ENCODE results near the gene ZBTB20. TPM values are rescaled to one million over a fixed set of nuclear protein-coding genes. Genes with fewer than 3 reads are reported as not detected.

ZBTB20 gene
- total and polyA plus RNA-seq, 4 donors, result 0.88 to 83.2 (median 20.4) TPM

GRCh38 chr3:115074502-115074901, 72.6 kb downstream of the ZBTB20 start:
- no peak overlapping the region for H3K27ac ChIP-seq (ENCODE audit: low read depth in 1 of 2, low read length in 2 of 2)
- TF ChIP-seq, protein P1, sequence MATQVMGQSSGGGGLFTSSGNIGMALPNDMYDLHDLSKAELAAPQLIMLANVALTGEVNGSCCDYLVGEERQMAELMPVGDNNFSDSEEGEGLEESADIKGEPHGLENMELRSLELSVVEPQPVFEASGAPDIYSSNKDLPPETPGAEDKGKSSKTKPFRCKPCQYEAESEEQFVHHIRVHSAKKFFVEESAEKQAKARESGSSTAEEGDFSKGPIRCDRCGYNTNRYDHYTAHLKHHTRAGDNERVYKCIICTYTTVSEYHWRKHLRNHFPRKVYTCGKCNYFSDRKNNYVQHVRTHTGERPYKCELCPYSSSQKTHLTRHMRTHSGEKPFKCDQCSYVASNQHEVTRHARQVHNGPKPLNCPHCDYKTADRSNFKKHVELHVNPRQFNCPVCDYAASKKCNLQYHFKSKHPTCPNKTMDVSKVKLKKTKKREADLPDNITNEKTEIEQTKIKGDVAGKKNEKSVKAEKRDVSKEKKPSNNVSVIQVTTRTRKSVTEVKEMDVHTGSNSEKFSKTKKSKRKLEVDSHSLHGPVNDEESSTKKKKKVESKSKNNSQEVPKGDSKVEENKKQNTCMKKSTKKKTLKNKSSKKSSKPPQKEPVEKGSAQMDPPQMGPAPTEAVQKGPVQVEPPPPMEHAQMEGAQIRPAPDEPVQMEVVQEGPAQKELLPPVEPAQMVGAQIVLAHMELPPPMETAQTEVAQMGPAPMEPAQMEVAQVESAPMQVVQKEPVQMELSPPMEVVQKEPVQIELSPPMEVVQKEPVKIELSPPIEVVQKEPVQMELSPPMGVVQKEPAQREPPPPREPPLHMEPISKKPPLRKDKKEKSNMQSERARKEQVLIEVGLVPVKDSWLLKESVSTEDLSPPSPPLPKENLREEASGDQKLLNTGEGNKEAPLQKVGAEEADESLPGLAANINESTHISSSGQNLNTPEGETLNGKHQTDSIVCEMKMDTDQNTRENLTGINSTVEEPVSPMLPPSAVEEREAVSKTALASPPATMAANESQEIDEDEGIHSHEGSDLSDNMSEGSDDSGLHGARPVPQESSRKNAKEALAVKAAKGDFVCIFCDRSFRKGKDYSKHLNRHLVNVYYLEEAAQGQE (IDR thresholded peaks at IDR 0.05), result no peak
- no peak for TF ChIP-seq GABPA (IDR thresholded peaks at IDR 0.05 in 1 of 2, conservative IDR thresholded peaks at IDR 0.05 in 1 of 2)
- TF ChIP-seq ATF3 (IDR thresholded peaks at IDR 0.05), result no peak
- TF ChIP-seq, protein P2, sequence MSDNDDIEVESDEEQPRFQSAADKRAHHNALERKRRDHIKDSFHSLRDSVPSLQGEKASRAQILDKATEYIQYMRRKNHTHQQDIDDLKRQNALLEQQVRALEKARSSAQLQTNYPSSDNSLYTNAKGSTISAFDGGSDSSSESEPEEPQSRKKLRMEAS (IDR thresholded peaks at IDR 0.05), result no peak
- TF ChIP-seq JUND (IDR thresholded peaks at IDR 0.05), result no peak
- TF ChIP-seq NR2F2 (IDR thresholded peaks at IDR 0.05), result no peak
- TF ChIP-seq FOXA2 (IDR thresholded peaks at IDR 0.05), result no peak
- no peak for TF ChIP-seq EGR1 (IDR thresholded peaks at IDR 0.05; ENCODE audit: low read depth in 2 of 2)
- no peak for DNase-seq (ENCODE audit: low spot score)

GRCh38 chr3:115072265-115073021, 74.6 kb downstream of the ZBTB20 start:
- DNase-seq (ENCODE audit: low spot score), result no peak
- Histone ChIP-seq H3K36me3 (ENCODE audit: control insufficient read depth in 4 of 4, insufficient read depth in 3 of 4, low read depth in 1 of 4, low read length in 3 of 4) (peaks cover 0 to 4% (median 2%) of the 10 kb centered on the region in 4 donors), H3K27ac (ENCODE audit: low read depth in 1 of 2, low read length in 2 of 2) (no peak overlapping the region), H3K27me3 (ENCODE audit: control insufficient read depth in 4 of 4, insufficient read depth in 4 of 4, low read length in 3 of 4) (no peaks in the 10 kb centered on the region), H3K4me3 (ENCODE audit: low read depth in 1 of 3, low read length in 3 of 3) (no peak overlapping the region), H3K9ac (ENCODE audit: low read depth in 1 of 2, low read length in 2 of 2) (no peak overlapping the region), H3K4me1 (ENCODE audit: control insufficient read depth in 4 of 4, insufficient read depth in 4 of 4, low read length in 3 of 4) (no peaks in the 10 kb centered on the region), H3K9me3 (ENCODE audit: control insufficient read depth in 4 of 4, low read length in 3 of 4) (no peaks in the 10 kb centered on the region)
- TF ChIP-seq RXRA (IDR thresholded peaks at IDR 0.05) (no peak), JUND (IDR thresholded peaks at IDR 0.05) (peak in 1 of 2 donors; percentile 25), HNF4A (conservative IDR thresholded peaks at IDR 0.05) (no peak), EGR1 (IDR thresholded peaks at IDR 0.05; ENCODE audit: low read depth in 2 of 2) (no peak), ATF3 (IDR thresholded peaks at IDR 0.05) (no peak), SP1 (IDR thresholded peaks at IDR 0.05) (no peak)
- WGBS, result 81% methylated on average over 6 of the region's 6 CpGs

More at GRCh38 chr3:115074502-115074901, 72.6 kb downstream of the ZBTB20 start:
- Histone ChIP-seq H3K36me3 (ENCODE audit: control insufficient read depth in 4 of 4, insufficient read depth in 3 of 4, low read depth in 1 of 4, low read length in 3 of 4) (peaks cover 0 to 2% (median 2%) of the 10 kb centered on the region in 4 donors), H3K9ac (ENCODE audit: low read depth in 1 of 2, low read length in 2 of 2) (no peak overlapping the region), H3K4me1 (ENCODE audit: control insufficient read depth in 4 of 4, insufficient read depth in 4 of 4, low read length in 3 of 4) (no peaks in the 10 kb centered on the region), H3K9me3 (ENCODE audit: control insufficient read depth in 4 of 4, low read length in 3 of 4) (no peaks in the 10 kb centered on the region), H3K4me3 (ENCODE audit: low read depth in 1 of 3, low read length in 3 of 3) (no peak overlapping the region), H3K27me3 (ENCODE audit: control insufficient read depth in 4 of 4, insufficient read depth in 4 of 4, low read length in 3 of 4) (no peaks in the 10 kb centered on the region)

DNA sequence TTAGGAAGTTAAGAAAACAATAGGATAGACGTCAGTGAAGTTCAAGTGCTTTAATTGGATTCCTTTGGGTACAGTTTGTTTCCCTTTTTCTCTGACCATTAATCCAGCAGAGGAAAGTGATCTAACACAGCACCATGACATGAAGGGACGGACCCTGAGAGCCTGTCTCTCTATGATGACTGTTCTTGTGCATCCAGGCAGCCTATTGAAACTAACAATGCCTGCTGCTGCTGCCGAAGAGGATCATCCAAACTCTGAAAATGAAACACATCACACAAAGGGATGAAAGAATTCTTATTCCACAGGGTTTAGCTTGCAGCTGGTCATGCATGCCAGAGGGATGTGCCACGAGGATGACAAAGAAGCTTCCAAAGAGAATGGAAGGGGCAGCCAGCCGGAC, 75.5 kb downstream of the ZBTB20 start:
- H3K27ac ChIP-seq (ENCODE audit: low read depth in 1 of 2, low read length in 2 of 2), result no peak overlapping the region
- no peak for DNase-seq (ENCODE audit: low spot score)
- H3K4me1 ChIP-seq (ENCODE audit: control insufficient read depth in 4 of 4, insufficient read depth in 4 of 4, low read length in 3 of 4), result no peaks in the 10 kb centered on the region
- no peak overlapping the region for H3K9ac ChIP-seq (ENCODE audit: low read depth in 1 of 2, low read length in 2 of 2)
- H3K4me3 ChIP-seq (ENCODE audit: low read depth in 1 of 3, low read length in 3 of 3), result no peak overlapping the region
- H3K9me3 ChIP-seq (ENCODE audit: control insufficient read depth in 4 of 4, low read length in 3 of 4), result no peaks in the 10 kb centered on the region
- no peaks in the 10 kb centered on the region for H3K27me3 ChIP-seq (ENCODE audit: control insufficient read depth in 4 of 4, insufficient read depth in 4 of 4, low read length in 3 of 4)
- peaks cover 0 to 4% (median 1%) of the 10 kb centered on the region in 4 donors for H3K36me3 ChIP-seq (ENCODE audit: control insufficient read depth in 4 of 4, insufficient read depth in 3 of 4, low read depth in 1 of 4, low read length in 3 of 4)
- 92% methylated on average over 5 of the region's 5 CpGs for WGBS
- TF ChIP-seq NR2F2 (IDR thresholded peaks at IDR 0.05), result no peak
- TF ChIP-seq, protein P1 (IDR thresholded peaks at IDR 0.05), result no peak
- no peak for TF ChIP-seq RAD21 (IDR thresholded peaks at IDR 0.05)
- no peak for TF ChIP-seq SP1 (IDR thresholded peaks at IDR 0.05)
- TF ChIP-seq ZBTB33 (IDR thresholded peaks at IDR 0.05), result no peak
- no peak for TF ChIP-seq HNF4A (conservative IDR thresholded peaks at IDR 0.05)
- TF ChIP-seq GABPA (IDR thresholded peaks at IDR 0.05 in 1 of 2, conservative IDR thresholded peaks at IDR 0.05 in 1 of 2), result no peak
- TF ChIP-seq TAF1 (conservative IDR thresholded peaks at IDR 0.05), result no peak
- TF ChIP-seq, protein P2 (IDR thresholded peaks at IDR 0.05), result no peak
- no peak for TF ChIP-seq ATF3 (IDR thresholded peaks at IDR 0.05)
- TF ChIP-seq JUND (IDR thresholded peaks at IDR 0.05), result no peak

Data from liver (tissue), 9 donors.